Fibroblast of villous mesenchyme (primary cell): ENCODE measurements around the gene LZTR1. TPM values are rescaled to one million over a fixed set of nuclear protein-coding genes. Genes with fewer than 3 reads are reported as not detected.
"Not testable (repeated sequence)": the region's sequence is repeated elsewhere in the genome, so short reads cannot be mapped to it uniquely, and the experiment has no call there.

Source experiments
- DNase-seq: peaks from one replicate; pipeline ENCODE4 v3.0.0-alpha.2; 2010; ENCODE audit warnings: low read depth
- H3K4me3 ChIP-seq: 2 replicates; pipeline ENCODE4 v1.5.1; 2011; ENCODE audit warnings: low read depth, mild to moderate bottlenecking, low read length
- CTCF ChIP-seq: IDR thresholded peaks from 2 replicates; pipeline ENCODE4 v1.5.1; 2012; ENCODE audit warnings: low read depth, mild to moderate bottlenecking, low read length; ENCODE audit not compliant: insufficient read depth
- total RNA-seq: library from RNA; depleted of rRNA; stranded (reverse); fragments of >200 nt; gene quantifications from 2 replicates; pipeline ENCODE4 v1.2.3, GENCODE V29; 2012

LZTR1 gene
- total RNA-seq, 1 donor = 60.9 TPM

- TF ChIP-seq CTCF = no peak
- no peak for DNase-seq
- H3K4me3 ChIP-seq = no peak overlapping the region
Measured at GRCh38 chr22:20967697-20968211, 14.3 kb upstream of the LZTR1 start.

GRCh38 chr22:20968281-20968977 is 13.7 kb upstream of the LZTR1 start:
- no peak for DNase-seq
- H3K4me3 ChIP-seq = no peak overlapping the region
- TF ChIP-seq CTCF = no peak

GRCh38 chr22:20970939-20971657 is 11.0 kb upstream of the LZTR1 start:
- no peak overlapping the region for H3K4me3 ChIP-seq
- no peak for TF ChIP-seq CTCF
- no peak for DNase-seq

- H3K4me3 ChIP-seq, DNase-seq: not testable (repeated sequence)
Measured at GRCh38 chr22:20972014-20972694, 9.9 kb upstream of the LZTR1 start.

GRCh38 chr22:20972933-20973577 is 9.0 kb upstream of the LZTR1 start:
- no peak for DNase-seq
- H3K4me3 ChIP-seq = no peak overlapping the region
- TF ChIP-seq CTCF = no peak

- no peak overlapping the region for H3K4me3 ChIP-seq
- no peak for TF ChIP-seq CTCF
- DNase-seq = no peak
Measured at GRCh38 chr22:20973634-20974286, 8.3 kb upstream of the LZTR1 start.
